WI38 (cell line): ENCODE results near the gene KLRC2.
"Not testable (repeated sequence)": the region's sequence is repeated elsewhere in the genome, so short reads cannot be mapped to it uniquely, and the experiment has no call there.

Source experiments
- H3K4me3 ChIP-seq: 2 replicates; pipeline ENCODE4 v1.5.1; 2011; ENCODE audit warnings: low read depth, mild to moderate bottlenecking, control low read depth, low read length
- CTCF ChIP-seq: IDR thresholded peaks from 2 replicates; pipeline ENCODE4 v1.5.1; 2012; ENCODE audit warnings: low read depth, mild to moderate bottlenecking, control low read depth, low read length

Gene KLRC2

DNA sequence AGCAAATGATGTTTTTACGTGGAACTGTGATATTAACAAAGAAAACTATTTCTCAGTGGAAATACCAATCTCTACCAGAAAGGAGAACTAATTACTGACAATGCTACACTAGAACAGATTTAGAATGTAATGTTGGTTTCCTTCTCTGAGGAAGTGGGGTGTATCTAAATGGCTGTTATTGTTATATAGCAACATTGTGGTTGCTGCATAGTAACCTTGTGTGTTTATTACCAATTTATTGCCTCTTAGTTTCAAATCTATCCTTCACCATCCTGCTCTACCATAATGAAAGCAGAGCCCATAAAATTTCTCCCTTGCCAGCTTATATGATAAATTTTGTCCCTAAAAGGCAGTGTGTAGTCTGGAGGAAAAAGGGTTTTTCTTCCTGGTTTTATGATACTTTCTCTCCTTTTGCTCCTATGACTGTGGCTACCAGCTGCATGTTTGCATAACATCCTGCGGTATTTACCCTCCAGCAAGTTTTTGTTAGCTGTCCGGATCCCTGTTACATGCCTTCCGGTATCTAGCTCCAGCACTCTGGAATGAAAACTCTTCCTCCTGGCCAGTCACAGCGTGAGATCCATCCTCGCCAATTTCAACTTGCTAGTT lies 40.3 kb downstream of the KLRC2 start:
- no peak overlapping the region for H3K4me3 ChIP-seq
- no peak for TF ChIP-seq CTCF

DNA sequence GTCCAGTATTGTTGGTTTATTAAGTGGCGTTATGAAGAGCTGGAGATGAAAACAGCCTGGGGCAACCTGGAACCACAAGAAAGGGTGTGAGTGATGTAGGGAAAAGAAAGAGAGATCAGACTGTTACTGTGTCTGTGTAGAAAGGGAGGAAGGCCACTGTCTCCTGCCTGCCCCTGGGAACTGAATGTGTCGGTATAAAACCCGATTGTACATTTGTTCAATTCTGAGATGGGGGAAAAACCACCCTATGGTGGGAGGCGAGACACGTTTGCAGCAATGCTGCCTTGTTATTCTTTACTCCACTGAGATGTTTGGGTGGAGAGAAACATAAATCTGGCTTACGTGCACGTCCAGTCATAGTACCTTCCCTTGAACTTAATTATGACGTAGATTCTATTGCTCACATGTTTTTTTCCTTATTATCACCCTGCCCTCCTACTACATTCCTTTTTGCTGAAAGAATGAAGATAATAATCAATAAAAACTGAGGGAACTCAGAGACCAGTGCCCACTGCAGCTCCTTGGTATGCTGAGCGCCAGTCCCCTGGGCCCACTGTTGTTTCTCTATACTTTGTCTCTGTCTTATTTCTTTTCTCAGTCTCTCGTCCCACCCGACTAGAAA lies 41.2 kb downstream of the KLRC2 start:
- H3K4me3 ChIP-seq: not testable (repeated sequence)

DNA sequence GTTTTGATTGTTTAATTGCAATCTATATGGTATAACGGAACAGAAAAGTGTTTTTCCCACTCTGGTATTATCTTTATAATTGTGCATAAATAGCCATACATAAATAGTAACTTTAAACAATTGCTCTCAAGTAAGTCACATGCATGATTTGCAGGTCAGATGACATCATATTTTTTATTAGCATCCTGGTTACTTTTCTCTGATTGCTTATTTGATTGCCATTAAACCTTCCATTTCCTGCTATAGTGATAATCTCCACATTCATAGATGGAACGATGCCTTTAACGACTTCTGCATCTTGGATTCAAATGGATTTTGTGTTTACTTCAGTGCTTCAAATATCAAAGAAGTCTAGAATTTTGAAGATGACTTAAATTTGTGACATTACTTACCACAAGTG lies 42.5 kb downstream of the KLRC2 start:
- H3K4me3 ChIP-seq: no peak overlapping the region
- TF ChIP-seq CTCF: no peak

DNA sequence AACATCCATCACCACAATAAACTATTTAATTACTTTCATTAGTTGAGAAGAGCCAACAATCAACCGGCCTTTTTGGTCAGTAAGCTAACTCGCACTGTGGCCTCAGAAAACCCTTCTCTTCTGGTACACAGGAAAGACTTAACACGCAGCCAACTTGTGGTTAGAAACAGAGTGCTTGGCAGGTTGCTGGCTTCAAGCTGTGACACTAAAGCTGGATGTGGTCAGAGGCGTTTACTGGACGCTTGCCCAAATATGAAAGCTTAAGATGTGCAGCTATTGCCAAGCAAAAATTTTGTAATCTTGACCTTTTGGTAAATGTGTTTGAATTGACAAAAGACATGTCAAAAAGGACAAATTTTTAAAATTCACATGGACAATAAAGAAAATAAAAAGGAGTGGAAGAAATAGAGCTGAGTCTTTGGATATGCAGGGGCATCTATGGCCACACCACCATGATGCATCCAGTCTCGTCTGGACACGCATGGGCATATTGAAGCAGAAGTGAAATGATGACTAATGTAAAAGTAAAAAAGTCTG lies 43.3 kb downstream of the KLRC2 start:
- no peak overlapping the region for H3K4me3 ChIP-seq
- TF ChIP-seq CTCF: no peak

DNA sequence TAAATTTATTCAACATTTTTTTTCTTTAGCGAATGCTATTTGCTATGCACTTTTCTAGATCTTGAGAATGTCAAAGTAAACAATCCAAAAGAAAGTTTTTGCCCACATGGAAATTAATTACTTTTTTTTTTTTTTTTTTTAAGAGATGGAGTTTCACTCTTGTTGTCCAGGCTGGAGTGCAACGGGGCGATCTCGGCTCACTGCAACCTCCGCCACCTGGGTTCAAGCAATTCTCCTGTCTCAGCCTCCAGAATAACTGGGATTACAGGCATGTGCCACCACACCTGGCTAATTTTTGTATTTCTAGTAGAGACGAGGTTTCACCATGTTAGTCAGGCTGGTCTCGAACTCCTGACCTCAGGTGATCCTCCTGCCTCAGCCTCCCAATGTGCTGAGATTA lies 44.8 kb downstream of the KLRC2 start:
- not testable (repeated sequence) for H3K4me3 ChIP-seq

DNA sequence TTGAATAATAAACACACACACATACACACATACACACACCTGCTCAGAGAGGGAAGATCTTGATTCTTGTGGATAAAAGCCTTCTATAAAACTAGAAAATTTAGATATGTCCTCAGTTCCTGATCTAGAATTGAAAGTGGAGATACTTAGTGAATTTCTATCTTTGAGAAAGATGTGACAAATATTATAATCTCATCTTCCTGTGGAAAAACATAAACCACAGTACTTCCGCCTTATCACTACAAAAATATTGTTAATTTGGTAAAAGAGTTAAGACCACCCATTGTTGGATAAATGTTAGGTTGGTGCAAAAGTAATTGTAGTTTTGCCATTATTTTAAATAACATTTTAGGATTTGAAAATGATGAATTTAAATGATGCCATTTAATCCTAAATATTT lies 45.9 kb downstream of the KLRC2 start, which contains the start of gene KLRK1:
KLRK1 (minus strand) TSS at position 138 of the 400 bp plus-strand sequence. CDS start 1,231 bp downstream, outside the sequence.
- H3K4me3 ChIP-seq: no peak within 1 kb of the TSS

DNA sequence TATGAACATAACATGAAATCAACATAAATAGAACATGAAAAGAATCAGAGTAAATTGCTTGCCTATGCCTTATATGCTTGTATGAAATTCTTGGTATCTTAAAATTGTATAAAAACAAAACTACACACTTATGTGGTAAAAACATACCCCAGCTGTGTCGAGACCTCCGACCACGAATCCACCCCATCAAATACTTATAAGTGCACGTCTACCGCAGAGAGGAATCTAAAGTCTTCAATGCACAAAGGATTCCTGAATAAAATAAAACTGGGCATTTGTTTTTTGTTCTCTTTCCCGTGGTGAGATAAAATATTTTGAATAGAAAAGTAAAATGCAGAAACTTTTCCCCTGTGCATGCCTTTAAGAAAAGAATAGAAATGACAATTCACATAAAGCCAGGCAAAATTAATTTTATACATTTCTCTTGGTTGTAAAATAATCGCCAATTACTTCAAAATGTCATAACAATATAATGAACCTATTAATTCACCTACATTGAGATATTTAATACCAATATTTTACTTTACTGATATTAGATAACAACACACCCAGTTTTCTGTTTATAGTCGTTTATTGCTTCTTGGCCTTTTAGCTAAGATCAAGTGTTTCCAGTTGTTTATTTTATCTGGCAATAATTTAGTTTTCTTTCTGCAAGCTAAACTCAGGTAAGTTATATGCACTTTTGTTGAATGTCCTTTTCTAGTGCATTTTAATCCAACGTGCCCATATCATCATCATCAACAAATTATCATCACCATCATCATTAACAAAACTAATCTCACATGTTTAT lies 47.0 kb downstream of the KLRC2 start:
- no peak overlapping the region for H3K4me3 ChIP-seq
- TF ChIP-seq CTCF: no peak

More for the DNA sequence above, 45.9 kb downstream of the KLRC2 start, which contains the start of gene KLRK1:
- no peak for TF ChIP-seq CTCF

DNA sequence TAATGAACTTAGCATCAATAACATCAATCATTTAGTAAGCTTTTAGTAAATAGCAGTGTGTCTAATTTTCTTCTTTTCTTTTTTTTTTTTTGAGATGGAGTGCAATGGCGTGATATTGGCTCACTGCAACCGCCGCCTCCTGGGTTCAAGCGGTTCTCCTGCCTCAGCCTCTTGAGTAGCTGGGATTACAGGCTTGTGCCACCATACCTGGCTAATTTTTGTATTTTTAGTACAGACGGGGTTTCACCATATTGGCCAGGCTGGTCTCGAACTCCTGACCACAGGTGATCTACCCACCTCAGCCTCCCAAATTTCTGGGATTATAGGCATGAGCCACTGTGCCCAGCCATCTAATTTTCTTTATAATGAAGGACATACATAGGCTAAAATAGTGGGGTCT lies 48.3 kb downstream of the KLRC2 start:
- not testable (repeated sequence) for H3K4me3 ChIP-seq
